WTC11 (cell line): ENCODE measurements around the gene DHTKD1. TPM values are rescaled to one million over a fixed set of nuclear protein-coding genes. Genes with fewer than 3 reads are reported as not detected.

Experiments
- ATAC-seq: fragments of 200-7000 bp; cut with Tn5 transposase; 2 replicates; pipeline ENCODE4 v1.10.0; 2021; ENCODE audit warnings: mild to moderate bottlenecking, moderate library complexity
- CTCF ChIA-PET: fragments of 300-600 bp; sonication (Branson Sonifier 250); formaldehyde crosslinking; loops from one replicate; lab custom pipeline; 2021; ENCODE audit warnings: antibody characterized with exemption; lab: Charles Lee
- POLR2A ChIA-PET: fragments of 350-600 bp; sonication (Branson Sonifier 250); formaldehyde crosslinking; loops from one replicate; lab custom pipeline; 2021; ENCODE audit warnings: antibody characterized with exemption; lab: Charles Lee
- DNase-seq: peaks from one replicate; pipeline ENCODE4 v3.0.0; 2021; ENCODE audit warnings: low spot score
- H3K27ac Mint-ChIP-seq: 2 replicates; pipeline ENCODE4 v1.8.0; 2021; ENCODE audit warnings: mixed read lengths
- H3K27me3 Mint-ChIP-seq: 2 replicates; pipeline ENCODE4 v1.8.0; 2021; ENCODE audit warnings: low read depth, mild to moderate bottlenecking, moderate library complexity, mixed read lengths
- H3K36me3 Mint-ChIP-seq: 2 replicates; pipeline ENCODE4 v1.8.0; 2021; ENCODE audit warnings: mixed read lengths
- H3K4me1 Mint-ChIP-seq: 2 replicates; pipeline ENCODE4 v1.8.0; 2022; ENCODE audit warnings: mixed read lengths
- H3K4me3 Mint-ChIP-seq: 2 replicates; pipeline ENCODE4 v1.8.0; 2021; ENCODE audit warnings: mild to moderate bottlenecking, moderate library complexity, mixed read lengths
- H3K9me3 Mint-ChIP-seq: 2 replicates; pipeline ENCODE4 v1.8.0; 2021; ENCODE audit warnings: mixed read lengths
- ATF2 ChIP-seq: sonication (generic); formaldehyde crosslinking; IDR thresholded peaks from 2 replicates; pipeline ENCODE4 v1.8.1; 2022; ENCODE audit warnings: low read depth, missing genetic modification reagents, borderline replicate concordance
- CBFB ChIP-seq: sonication (generic); formaldehyde crosslinking; IDR thresholded peaks from 2 replicates; pipeline ENCODE4 v1.8.1; 2022; ENCODE audit warnings: mild to moderate bottlenecking, low read depth, missing genetic modification reagents
- CDX4 ChIP-seq: fragments of 250-450 bp; sonication (Bioruptor Pico); IDR thresholded peaks from 2 replicates; pipeline ENCODE4 v1.9.0; 2021; ENCODE audit warnings: moderate library complexity, mild to moderate bottlenecking, inconsistent platforms, borderline replicate concordance
- CREB1 ChIP-seq: sonication (generic); formaldehyde crosslinking; IDR thresholded peaks from 2 replicates; pipeline ENCODE4 v1.8.0; 2023; ENCODE audit warnings: mild to moderate bottlenecking, missing genetic modification reagents
- E2F1 ChIP-seq: sonication (generic); formaldehyde crosslinking; IDR thresholded peaks from 2 replicates; pipeline ENCODE4 v1.8.0; 2022; ENCODE audit warnings: mild to moderate bottlenecking, missing genetic modification reagents
- EMX1 ChIP-seq: fragments of 250-450 bp; sonication (Bioruptor Pico); IDR thresholded peaks from 2 replicates; pipeline ENCODE4 v1.8.0; 2021; ENCODE audit warnings: mild to moderate bottlenecking
- ETV6 ChIP-seq: sonication (generic); formaldehyde crosslinking; IDR thresholded peaks from 2 replicates; pipeline ENCODE4 v1.8.1; 2022; ENCODE audit warnings: mild to moderate bottlenecking, missing genetic modification reagents
- FOXK1 ChIP-seq: sonication (generic); formaldehyde crosslinking; IDR thresholded peaks from 2 replicates; pipeline ENCODE4 v1.8.0; 2022; ENCODE audit warnings: mild to moderate bottlenecking, moderate library complexity, missing genetic modification reagents
- HMGA2 ChIP-seq: fragments of 250-450 bp; sonication (Bioruptor Pico); IDR thresholded peaks from 2 replicates; pipeline ENCODE4 v1.4.0; 2021; ENCODE audit warnings: mild to moderate bottlenecking, moderate library complexity
- IRF2 ChIP-seq: sonication (generic); formaldehyde crosslinking; IDR thresholded peaks from 2 replicates; pipeline ENCODE4 v1.8.0; 2022; ENCODE audit warnings: low read depth, missing genetic modification reagents, borderline replicate concordance
- JUN ChIP-seq: sonication (generic); formaldehyde crosslinking; IDR thresholded peaks from 2 replicates; pipeline ENCODE4 v1.8.0; 2023; ENCODE audit warnings: mild to moderate bottlenecking, missing genetic modification reagents
- MLX ChIP-seq: sonication (generic); formaldehyde crosslinking; IDR thresholded peaks from 2 replicates; pipeline ENCODE4 v1.8.1; 2023; ENCODE audit warnings: mild to moderate bottlenecking, missing genetic modification reagents, moderate library complexity
- MYBL2 ChIP-seq: sonication (generic); formaldehyde crosslinking; IDR thresholded peaks from 2 replicates; pipeline ENCODE4 v1.8.1; 2023; ENCODE audit warnings: mild to moderate bottlenecking, moderate library complexity, missing genetic modification reagents
- OVOL2 ChIP-seq: fragments of 250-450 bp; sonication (Bioruptor Pico); IDR thresholded peaks from 2 replicates; pipeline ENCODE4 v1.9.0; 2021; ENCODE audit warnings: mild to moderate bottlenecking, borderline replicate concordance
- PRRX2 ChIP-seq: fragments of 250-450 bp; sonication (Bioruptor Pico); IDR thresholded peaks from 2 replicates; pipeline ENCODE4 v1.8.0; 2021; ENCODE audit warnings: mild to moderate bottlenecking
- ZNF121 ChIP-seq: sonication (generic); formaldehyde crosslinking; IDR thresholded peaks from 2 replicates; pipeline ENCODE4 v1.8.0; 2023; ENCODE audit warnings: missing genetic modification reagents
- ZNF396 ChIP-seq: fragments of 250-450 bp; sonication (Bioruptor Pico); IDR thresholded peaks from 2 replicates; pipeline ENCODE4 v1.8.0; 2021; ENCODE audit warnings: mild to moderate bottlenecking, moderate library complexity, borderline replicate concordance
- ZNF423 ChIP-seq: fragments of 250-450 bp; sonication (Bioruptor Pico); IDR thresholded peaks from 2 replicates; pipeline ENCODE4 v2.1.2; 2022; ENCODE audit warnings: mild to moderate bottlenecking, moderate library complexity
- ZNF512 ChIP-seq: sonication (generic); formaldehyde crosslinking; IDR thresholded peaks from 2 replicates; pipeline ENCODE4 v1.8.1; 2022; ENCODE audit warnings: missing genetic modification reagents, borderline replicate concordance
- total RNA-seq: library from RNA; stranded (reverse); gene quantifications from 3 replicates; pipeline ENCODE4 v1.2.3, GENCODE V29; 2021
- TF ChIP-seq, protein P1 (sequence below): fragments of 250-450 bp; sonication (Bioruptor Pico); IDR thresholded peaks from 2 replicates; pipeline ENCODE4 v1.9.0; 2021; ENCODE audit warnings: mild to moderate bottlenecking
- TF ChIP-seq, protein P2 (sequence below): sonication (generic); formaldehyde crosslinking; conservative IDR thresholded peaks from 2 replicates; pipeline ENCODE4 v1.8.1; 2022; ENCODE audit warnings: mild to moderate bottlenecking, missing genetic modification reagents
- TF ChIP-seq, protein P3 (sequence below): fragments of 200-600 bp; IDR thresholded peaks from 2 replicates; pipeline ENCODE4 v1.8.0; 2022; ENCODE audit warnings: antibody characterized with exemption
- TF ChIP-seq, protein P4 (sequence below): sonication (generic); formaldehyde crosslinking; IDR thresholded peaks from 2 replicates; pipeline ENCODE4 v1.8.1; 2023; ENCODE audit warnings: mild to moderate bottlenecking, missing genetic modification reagents

Gene DHTKD1
- total RNA-seq, 1 experiment from 2014 or later: 57.9 TPM

DNA sequence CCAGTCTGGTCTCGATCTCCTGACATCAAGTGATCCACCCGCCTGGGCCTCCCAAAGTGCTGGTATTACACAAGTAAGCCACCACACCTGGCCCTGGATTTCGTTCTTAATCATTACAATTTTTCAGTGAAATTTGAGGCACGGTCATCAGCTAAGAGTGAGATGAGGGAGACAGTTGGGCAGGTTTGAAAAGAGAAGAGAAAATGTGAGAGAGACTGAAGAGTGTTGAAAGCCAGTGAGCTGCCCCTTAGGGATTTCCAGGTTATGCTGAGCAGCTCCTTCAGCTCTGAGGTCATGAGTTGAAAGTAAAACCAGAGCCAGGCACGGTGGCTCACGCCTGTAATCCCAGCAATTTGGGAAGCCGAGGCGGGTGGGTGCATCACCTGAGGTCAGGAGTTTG lies 20.2 kb upstream of the DHTKD1 start (continued):
- TF ChIP-seq, protein P1, sequence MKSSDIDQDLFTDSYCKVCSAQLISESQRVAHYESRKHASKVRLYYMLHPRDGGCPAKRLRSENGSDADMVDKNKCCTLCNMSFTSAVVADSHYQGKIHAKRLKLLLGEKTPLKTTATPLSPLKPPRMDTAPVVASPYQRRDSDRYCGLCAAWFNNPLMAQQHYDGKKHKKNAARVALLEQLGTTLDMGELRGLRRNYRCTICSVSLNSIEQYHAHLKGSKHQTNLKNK (CRISPR knock-in tag): no peak
- no peak for TF ChIP-seq ZNF423
- TF ChIP-seq MLX (CRISPR knock-in tag): no peak
- TF ChIP-seq, protein P2, sequence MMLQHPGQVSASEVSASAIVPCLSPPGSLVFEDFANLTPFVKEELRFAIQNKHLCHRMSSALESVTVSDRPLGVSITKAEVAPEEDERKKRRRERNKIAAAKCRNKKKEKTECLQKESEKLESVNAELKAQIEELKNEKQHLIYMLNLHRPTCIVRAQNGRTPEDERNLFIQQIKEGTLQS (CRISPR knock-in tag): no peak
- no peak for TF ChIP-seq IRF2 (CRISPR knock-in tag)
- no peak for TF ChIP-seq FOXK1 (CRISPR knock-in tag)
- TF ChIP-seq HMGA2: no peak
- no peak for TF ChIP-seq JUN (CRISPR knock-in tag)
- TF ChIP-seq, protein P3, sequence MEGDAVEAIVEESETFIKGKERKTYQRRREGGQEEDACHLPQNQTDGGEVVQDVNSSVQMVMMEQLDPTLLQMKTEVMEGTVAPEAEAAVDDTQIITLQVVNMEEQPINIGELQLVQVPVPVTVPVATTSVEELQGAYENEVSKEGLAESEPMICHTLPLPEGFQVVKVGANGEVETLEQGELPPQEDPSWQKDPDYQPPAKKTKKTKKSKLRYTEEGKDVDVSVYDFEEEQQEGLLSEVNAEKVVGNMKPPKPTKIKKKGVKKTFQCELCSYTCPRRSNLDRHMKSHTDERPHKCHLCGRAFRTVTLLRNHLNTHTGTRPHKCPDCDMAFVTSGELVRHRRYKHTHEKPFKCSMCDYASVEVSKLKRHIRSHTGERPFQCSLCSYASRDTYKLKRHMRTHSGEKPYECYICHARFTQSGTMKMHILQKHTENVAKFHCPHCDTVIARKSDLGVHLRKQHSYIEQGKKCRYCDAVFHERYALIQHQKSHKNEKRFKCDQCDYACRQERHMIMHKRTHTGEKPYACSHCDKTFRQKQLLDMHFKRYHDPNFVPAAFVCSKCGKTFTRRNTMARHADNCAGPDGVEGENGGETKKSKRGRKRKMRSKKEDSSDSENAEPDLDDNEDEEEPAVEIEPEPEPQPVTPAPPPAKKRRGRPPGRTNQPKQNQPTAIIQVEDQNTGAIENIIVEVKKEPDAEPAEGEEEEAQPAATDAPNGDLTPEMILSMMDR: no peak
- no peak for TF ChIP-seq ATF2
- no peak for TF ChIP-seq CDX4 (CRISPR knock-in tag)

- peaks cover 5% of the 10 kb centered on the region; the same call in 1 of the 2 replicates for H3K4me1 Mint-ChIP-seq
- H3K27me3 Mint-ChIP-seq: no peaks in the 10 kb centered on the region
- ChIA-PET CTCF (interaction anchor here (1.0 kb wide), 1 partner anchor 64 kb away, joined by 5 read pairs; no protein-coding TSS in a partner anchor), POLR2A (no interaction called here)
- H3K36me3 Mint-ChIP-seq: no peaks in the 10 kb centered on the region
- TF ChIP-seq ZNF423: no peak
- TF ChIP-seq ETV6: no peak
- TF ChIP-seq, protein P4, sequence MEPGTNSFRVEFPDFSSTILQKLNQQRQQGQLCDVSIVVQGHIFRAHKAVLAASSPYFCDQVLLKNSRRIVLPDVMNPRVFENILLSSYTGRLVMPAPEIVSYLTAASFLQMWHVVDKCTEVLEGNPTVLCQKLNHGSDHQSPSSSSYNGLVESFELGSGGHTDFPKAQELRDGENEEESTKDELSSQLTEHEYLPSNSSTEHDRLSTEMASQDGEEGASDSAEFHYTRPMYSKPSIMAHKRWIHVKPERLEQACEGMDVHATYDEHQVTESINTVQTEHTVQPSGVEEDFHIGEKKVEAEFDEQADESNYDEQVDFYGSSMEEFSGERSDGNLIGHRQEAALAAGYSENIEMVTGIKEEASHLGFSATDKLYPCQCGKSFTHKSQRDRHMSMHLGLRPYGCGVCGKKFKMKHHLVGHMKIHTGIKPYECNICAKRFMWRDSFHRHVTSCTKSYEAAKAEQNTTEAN (CRISPR knock-in tag): no peak
- TF ChIP-seq ZNF512: no peak
- H3K4me3 Mint-ChIP-seq: no peak overlapping the region
- DNase-seq (no peak), ATAC-seq (no peak)
- H3K27ac Mint-ChIP-seq: no peak overlapping the region
- no peaks in the 10 kb centered on the region for H3K9me3 Mint-ChIP-seq
Measured at GRCh38 chr10:12050528-12050927, 18.2 kb upstream of the DHTKD1 start.

GRCh38 chr10:12051241-12051640 lies 17.5 kb upstream of the DHTKD1 start:
- H3K4me1 Mint-ChIP-seq: peaks cover 5% of the 10 kb centered on the region; the same call in 1 of the 2 replicates
- ATAC-seq (no peak), DNase-seq (no peak)
- no peaks in the 10 kb centered on the region for H3K36me3 Mint-ChIP-seq
- no peaks in the 10 kb centered on the region for H3K27me3 Mint-ChIP-seq
- H3K9me3 Mint-ChIP-seq: no peaks in the 10 kb centered on the region
- H3K27ac Mint-ChIP-seq: no peak overlapping the region
- ChIA-PET CTCF (interaction anchor here (1.0 kb wide), 1 partner anchor 65 kb away, joined by 5 read pairs; no protein-coding TSS in a partner anchor), POLR2A (no interaction called here)
- no peak overlapping the region for H3K4me3 Mint-ChIP-seq
- TF ChIP-seq ZNF121 (CRISPR knock-in tag) (no peak), MYBL2 (CRISPR knock-in tag) (no peak), CREB1 (CRISPR knock-in tag) (no peak), EMX1 (CRISPR knock-in tag) (no peak), IRF2 (CRISPR knock-in tag) (no peak), CBFB (no peak), ZNF396 (no peak), OVOL2 (CRISPR knock-in tag) (no peak), PRRX2 (CRISPR knock-in tag) (no peak), E2F1 (CRISPR knock-in tag) (no peak)
- TF ChIP-seq, protein P4 (CRISPR knock-in tag): no peak
